Right lobe of liver (tissue), 4 donors: ENCODE results near the gene MYO15B.

ENCODE experiments used
- POLR2A ChIP-seq: fragments of 450-650 bp; IDR thresholded peaks from one replicate; pipeline ENCODE4 v1.6.1; 2017; ENCODE audit warnings: antibody characterized with exemption, mild to moderate bottlenecking
- TF ChIP-seq, protein P1 (sequence below), 4 donors: fragments of 200-600 bp in 3 of 4; fragments of 450-650 bp in 1 of 4; IDR thresholded peaks; one replicate each; pipeline versions ENCODE4 v1.5.1 to v1.8.0; 2016 to 2022; ENCODE audit warnings: antibody characterized with exemption in 4 of 4, mild to moderate bottlenecking in 2 of 4
- donor health status: DM: no; HTN: no; CAD: no.
- donor health status: DM: no; HTN: no; CAD: no.
- donor health status: DM: no; HTN: yes; CAD: no.

- TF ChIP-seq, protein P1, sequence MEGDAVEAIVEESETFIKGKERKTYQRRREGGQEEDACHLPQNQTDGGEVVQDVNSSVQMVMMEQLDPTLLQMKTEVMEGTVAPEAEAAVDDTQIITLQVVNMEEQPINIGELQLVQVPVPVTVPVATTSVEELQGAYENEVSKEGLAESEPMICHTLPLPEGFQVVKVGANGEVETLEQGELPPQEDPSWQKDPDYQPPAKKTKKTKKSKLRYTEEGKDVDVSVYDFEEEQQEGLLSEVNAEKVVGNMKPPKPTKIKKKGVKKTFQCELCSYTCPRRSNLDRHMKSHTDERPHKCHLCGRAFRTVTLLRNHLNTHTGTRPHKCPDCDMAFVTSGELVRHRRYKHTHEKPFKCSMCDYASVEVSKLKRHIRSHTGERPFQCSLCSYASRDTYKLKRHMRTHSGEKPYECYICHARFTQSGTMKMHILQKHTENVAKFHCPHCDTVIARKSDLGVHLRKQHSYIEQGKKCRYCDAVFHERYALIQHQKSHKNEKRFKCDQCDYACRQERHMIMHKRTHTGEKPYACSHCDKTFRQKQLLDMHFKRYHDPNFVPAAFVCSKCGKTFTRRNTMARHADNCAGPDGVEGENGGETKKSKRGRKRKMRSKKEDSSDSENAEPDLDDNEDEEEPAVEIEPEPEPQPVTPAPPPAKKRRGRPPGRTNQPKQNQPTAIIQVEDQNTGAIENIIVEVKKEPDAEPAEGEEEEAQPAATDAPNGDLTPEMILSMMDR (IDR thresholded peaks at IDR 0.05) = no peak
- TF ChIP-seq POLR2A = no peak
Observed at GRCh38 chr17:75565618-75566017, 22.0 kb upstream of the MYO15B start.
